IMR-90 (cell line): ENCODE data around the gene MYORG. TPM values are rescaled to one million over a fixed set of nuclear protein-coding genes. Genes with fewer than 3 reads are reported as not detected.

Source experiments
- ATAC-seq: fragments of 200-7000 bp; cut with Tn5 transposase; 2 replicates; pipeline ENCODE4 v1.9.1; 2020; ENCODE audit warnings: low read depth, mild to moderate bottlenecking, moderate library complexity
- BruUV-seq: library from RNA; stranded (reverse); fragments of 400-500 nt; replicated peaks from 2 replicates; lab custom pipeline; 2021; lab: Mats Ljungman, UMichigan
- CTCF ChIA-PET: fragments of 300-600 bp; formaldehyde crosslinking; extraction: SDS; loops from one replicate; lab custom pipeline; 2021; ENCODE audit warnings: antibody characterized with exemption; lab: Yijun Ruan, JAX
- POLR2A ChIA-PET: fragments of 300-600 bp; sonication (Branson Sonifier 250); formaldehyde crosslinking; loops from one replicate; lab custom pipeline; 2022; ENCODE audit warnings: antibody characterized with exemption; ENCODE audit not compliant: unreplicated experiment; lab: Charles Lee
- DNase-seq: peaks from one replicate; pipeline ENCODE4 v3.0.0; 2013
- H2AFZ ChIP-seq: replicated peaks from 2 replicates; pipeline ENCODE3; 2013; ENCODE audit warnings: low read length, mild to moderate bottlenecking; ENCODE audit not compliant: poor library complexity
- H2AK5ac ChIP-seq: 2 replicates; pipeline ENCODE4 v1.6.1; 2013; ENCODE audit warnings: low read depth, low read length, inconsistent platforms
- H2AK9ac ChIP-seq: replicated peaks from 2 replicates; pipeline ENCODE3; 2013; ENCODE audit warnings: mild to moderate bottlenecking, low read depth, low read length, moderate library complexity; ENCODE audit not compliant: poor library complexity
- H2BK120ac ChIP-seq: 2 replicates; pipeline ENCODE4 v1.6.1; 2013; ENCODE audit warnings: low read depth, low read length, inconsistent platforms
- H2BK15ac ChIP-seq: 3 replicates; pipeline ENCODE4 v1.6.1; 2013; ENCODE audit warnings: low read depth, low read length, inconsistent platforms
- H2BK20ac ChIP-seq: 2 replicates; pipeline ENCODE4 v1.6.1; 2013; ENCODE audit warnings: low read depth, mild to moderate bottlenecking, inconsistent platforms, low read length, moderate library complexity
- H2BK5ac ChIP-seq: 2 replicates; pipeline ENCODE4 v1.6.1; 2013; ENCODE audit warnings: mild to moderate bottlenecking, low read depth, low read length, inconsistent platforms; ENCODE audit not compliant: poor library complexity, severe bottlenecking
- H3K14ac ChIP-seq: replicated peaks from 2 replicates; pipeline ENCODE4 v1.6.1; 2013; ENCODE audit warnings: low read depth, low read length, inconsistent platforms
- H3K18ac ChIP-seq: 2 replicates; pipeline ENCODE4 v1.6.1; 2013; ENCODE audit warnings: low read depth, low read length, control low read depth
- H3K23ac ChIP-seq: 2 replicates; pipeline ENCODE4 v1.6.1; 2013; ENCODE audit warnings: low read depth, low read length, inconsistent platforms
- H3K27ac ChIP-seq: 2 replicates; pipeline ENCODE4 v1.5.1; 2013; ENCODE audit warnings: mild to moderate bottlenecking, control low read depth, low read length; ENCODE audit not compliant: insufficient read depth
- H3K27me3 ChIP-seq: 2 replicates; pipeline ENCODE4 v1.6.1; 2013; ENCODE audit warnings: low read length; ENCODE audit not compliant: control insufficient read depth, insufficient read depth
- H3K36me3 ChIP-seq: 2 replicates; pipeline ENCODE4 v1.6.1; 2013; ENCODE audit warnings: low read length, mixed read lengths; ENCODE audit not compliant: control insufficient read depth, insufficient read depth
- H3K4ac ChIP-seq: 2 replicates; pipeline ENCODE4 v1.6.1; 2013; ENCODE audit warnings: low read depth, low read length, inconsistent platforms
- H3K4me1 ChIP-seq: 2 replicates; pipeline ENCODE4 v1.6.1; 2013; ENCODE audit warnings: low read length, mixed read lengths; ENCODE audit not compliant: control insufficient read depth, insufficient read depth
- H3K4me2 ChIP-seq: 2 replicates; pipeline ENCODE4 v1.6.1; 2013; ENCODE audit warnings: low read depth, mild to moderate bottlenecking, control low read depth, low read length, moderate library complexity
- H3K4me3 ChIP-seq: 2 replicates; pipeline ENCODE4 v1.5.1; 2013; ENCODE audit warnings: low read depth, mild to moderate bottlenecking, control low read depth, low read length, moderate library complexity; ENCODE audit not compliant: insufficient read depth
- H3K56ac ChIP-seq: 2 replicates; pipeline ENCODE4 v1.6.1; 2013; ENCODE audit warnings: low read length, inconsistent platforms; ENCODE audit not compliant: insufficient read depth; ENCODE audit errors: extremely low read depth
- H3K79me1 ChIP-seq, 2 experiments: 2 replicates each; pipeline ENCODE4 v1.6.1; 2013; ENCODE audit warnings: low read length in 2 of 2, inconsistent platforms in 1 of 2, low read depth in 1 of 2
- H3K9ac ChIP-seq: 2 replicates; pipeline ENCODE4 v1.6.1; 2013; ENCODE audit warnings: low read depth, low read length, control low read depth
- H3K9me1 ChIP-seq: 2 replicates; pipeline ENCODE4 v1.6.1; 2013; ENCODE audit warnings: low read length, inconsistent platforms; ENCODE audit not compliant: insufficient read depth
- H3K9me3 ChIP-seq: 2 replicates; pipeline ENCODE4 v1.6.1; 2013; ENCODE audit warnings: low read length; ENCODE audit not compliant: control insufficient read depth, insufficient read depth
- H4K20me1 ChIP-seq: 2 replicates; pipeline ENCODE4 v1.6.1; 2013; ENCODE audit warnings: low read length, inconsistent platforms; ENCODE audit not compliant: insufficient read depth
- H4K5ac ChIP-seq: 2 replicates; pipeline ENCODE4 v1.6.1; 2013; ENCODE audit warnings: mild to moderate bottlenecking, low read depth, low read length, control low read depth
- H4K8ac ChIP-seq, 2 experiments: 2 replicates each; pipeline ENCODE4 v1.6.1; 2013; ENCODE audit warnings: low read depth in 2 of 2, low read length in 2 of 2, control low read depth in 1 of 2, inconsistent platforms in 1 of 2
- H4K91ac ChIP-seq: 2 replicates; pipeline ENCODE4 v1.6.1; 2013; ENCODE audit warnings: low read depth, low read length, inconsistent platforms; ENCODE audit not compliant: insufficient read depth
- CHD1 ChIP-seq: IDR thresholded peaks from 2 replicates; pipeline ENCODE4 v1.6.1; 2012; ENCODE audit warnings: low read depth, low read length, improper control_type of control experiment
- FOS ChIP-seq: fragments of 150-350 bp; IDR thresholded peaks from 2 replicates; pipeline ENCODE4 v1.6.1; 2016; ENCODE audit warnings: low read depth, low read length
- MAFK ChIP-seq: IDR thresholded peaks from 2 replicates; pipeline ENCODE4 v1.6.1; 2012; ENCODE audit warnings: low read depth, low read length, improper control_type of control experiment
- NFE2L2 ChIP-seq: fragments of 150-350 bp; IDR thresholded peaks from 2 replicates; pipeline ENCODE4 v1.6.1; 2016; ENCODE audit warnings: low read depth, mild to moderate bottlenecking, low read length
- POLR2A ChIP-seq: IDR thresholded peaks from 2 replicates; pipeline ENCODE4 v1.6.1; 2012; ENCODE audit warnings: mild to moderate bottlenecking, low read depth, low read length
- RAD21 ChIP-seq: IDR thresholded peaks from 2 replicates; pipeline ENCODE4 v1.6.1; 2012; ENCODE audit warnings: low read length, improper control_type of control experiment
- RFX5 ChIP-seq: IDR thresholded peaks from 2 replicates; pipeline ENCODE4 v1.8.0; 2012; ENCODE audit warnings: low read depth, mild to moderate bottlenecking, low read length, moderate library complexity
- SMC3 ChIP-seq: fragments of 150-350 bp; IDR thresholded peaks from 2 replicates; pipeline ENCODE4 v1.6.1; 2016; ENCODE audit warnings: low read depth, mild to moderate bottlenecking, antibody characterized with exemption, low read length, moderate library complexity
- USF2 ChIP-seq: fragments of 150-350 bp; IDR thresholded peaks from 2 replicates; pipeline ENCODE4 v1.6.1; 2017; ENCODE audit warnings: mild to moderate bottlenecking, antibody characterized with exemption, low read length, low read depth
- WGBS, 2 experiments: methylation state at CpG; one replicate each; pipeline versions ENCODE4 v1.1.5 to v1.1.7; 2013; ENCODE audit warnings: missing lambda C conversion rate in 2 of 2; ENCODE audit not compliant: insufficient read length in 1 of 2; ENCODE audit errors: extremely low coverage in 2 of 2; 5-methylcytosine and 5-hydroxymethylcytosine counted together
- dilution Hi-C: fragments of 300-500 bp; cut with HindIII; formaldehyde crosslinking; loops from one replicate; pipeline ENCODE4 v1.14.3; 2018; ENCODE audit warnings: low sequenced_read_pairs; ENCODE audit not compliant: unreplicated experiment
- in situ Hi-C: fragments of 300-500 bp; cut with MboI; formaldehyde crosslinking; loops from 3 replicates; pipeline ENCODE4 v1.14.3; 2019; ENCODE audit warnings: low sequenced_read_pairs, inconsistent platforms, mixed read lengths
- intact Hi-C: fragments of 100-400 bp; cut with micrococcal nuclease; formaldehyde crosslinking; loops from 2 replicates; pipeline ENCODE4 v1.10.0; 2022
- polyA plus RNA-seq, 3 experiments: library from polyadenylated mRNA; depleted of rRNA; stranded (reverse); fragments of >200 nt; gene quantifications; 2 replicates each; pipeline ENCODE4 v1.2.3, GENCODE V29; 2012; ENCODE audit warnings: low replicate concordance in 1 of 3
- total RNA-seq: library from RNA; depleted of rRNA; stranded (reverse); fragments of >200 nt; gene quantifications from 2 replicates; pipeline ENCODE4 v1.2.3, GENCODE V29; 2012

Gene MYORG
- total and polyA plus RNA-seq, 2 of the 4 experiments (the other 2 are of a cell fraction): 0.36 to 0.60 TPM

- POLR2A ChIA-PET: no interaction called here
- TF ChIP-seq RFX5 (no peak), RAD21 (no peak), USF2 (no peak), CHD1 (no peak), NFE2L2 (no peak), MAFK (no peak), SMC3 (no peak), FOS (no peak), POLR2A (no peak)
- Histone ChIP-seq H3K9me1 (no peaks in the 10 kb centered on the region; the same call in 1 of the 2 replicates), H3K79me1 (no peaks in the 10 kb centered on the region), H3K14ac (no peak overlapping the region), H3K9me3 (no peaks in the 10 kb centered on the region), H4K91ac (no peak overlapping the region), H2AFZ (no peak overlapping the region), H4K8ac (no peak overlapping the region), H4K20me1 (no peaks in the 10 kb centered on the region), H3K4me3 (no peak overlapping the region), H2BK15ac (no peak overlapping the region), H3K4me2 (no peak overlapping the region), H3K18ac (no peak overlapping the region), H3K4me1 (no peaks in the 10 kb centered on the region), H2AK9ac (no peak overlapping the region), H3K4ac (no peak overlapping the region), H3K27ac (no peak overlapping the region), H2BK120ac (no peak overlapping the region), H4K5ac (no peak overlapping the region), H3K56ac (no peak overlapping the region), H3K36me3 (peaks cover 6% of the 10 kb centered on the region; the same call in 1 of the 2 replicates), H2BK20ac (no peak overlapping the region), H2AK5ac (no peak overlapping the region), H3K23ac (no peak overlapping the region), H3K27me3 (no peaks in the 10 kb centered on the region), H3K9ac (no peak overlapping the region), H2BK5ac (no peak overlapping the region)
- in situ Hi-C loops (no loop called here), intact Hi-C loops (no loop called here), dilution Hi-C loops (no loop called here)
- CTCF ChIA-PET: no interaction called here
- ATAC-seq (no peak), DNase-seq (no peak)
- WGBS, 2 experiments: no CpG with 5 or more reads among the region's 3 CpGs
- no TSS peak for BruUV-seq
Measured at GRCh38 chr9:34349324-34349723, 27.4 kb downstream of the MYORG start.
